GM12891 (cell line): ENCODE measurements around the gene SHROOM3.

Experiments
- POLR2AphosphoS5 ChIP-seq: IDR thresholded peaks from 2 replicates; pipeline ENCODE4 v1.6.1; 2011; ENCODE audit warnings: low read depth, low read length, control low read depth
- TAF1 ChIP-seq: IDR thresholded peaks from 2 replicates; pipeline ENCODE4 v1.6.1; 2011; ENCODE audit warnings: low read depth, low read length, control low read depth

DNA sequence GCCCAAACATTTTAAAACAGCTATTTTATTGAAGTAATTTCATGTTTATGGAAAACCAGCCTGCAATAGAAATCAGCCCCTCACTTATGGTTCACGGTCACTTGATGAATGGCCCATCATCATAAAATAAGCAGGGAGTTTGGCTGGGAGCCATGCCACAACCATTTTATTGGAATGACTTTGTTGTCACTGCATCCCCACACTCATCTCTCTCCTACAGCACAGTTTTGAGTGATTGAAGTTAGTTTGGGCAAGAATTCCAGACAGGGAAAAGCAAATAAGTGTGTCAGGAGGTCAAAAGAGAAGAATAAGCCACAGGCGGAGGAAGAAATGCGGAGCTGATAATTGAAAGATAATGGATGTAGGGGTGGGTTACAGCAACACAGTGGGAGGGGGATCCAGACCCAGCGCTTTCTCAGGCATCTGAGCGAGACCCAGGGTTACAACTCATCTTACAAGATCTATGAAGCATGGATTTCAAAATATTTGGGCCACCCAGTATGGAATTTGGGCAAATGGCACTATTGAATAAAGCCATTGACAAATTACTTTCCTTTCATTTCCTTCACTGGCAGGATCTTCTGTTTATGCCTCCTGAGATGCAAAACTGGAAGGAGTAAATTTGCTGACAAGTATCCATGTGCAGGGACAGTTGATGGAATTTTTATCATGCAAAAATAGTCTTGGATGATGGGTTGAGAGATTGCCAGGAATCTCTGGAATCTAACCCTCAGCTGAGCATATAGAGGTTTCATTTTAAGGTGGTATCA, 100.8 kb downstream of the SHROOM3 start:
- TF ChIP-seq POLR2AphosphoS5 (no peak), TAF1 (no peak)
